ENCODE results near the gene CUX1. TPM values are rescaled to one million over a fixed set of nuclear protein-coding genes. Genes with fewer than 3 reads are reported as not detected.

The CUX1 gene
- total RNA-seq, 1 experiment from 2014 or later, result 53.5 TPM

GRCh38 chr7:101859411-101860106 lies 42.1 kb downstream of the CUX1 start:
- Histone ChIP-seq H3K4me2 (ENCODE audit: insufficient read depth, insufficient read length, low read length) (no peak overlapping the region), H2AFZ (ENCODE audit: low read length) (no peak overlapping the region), H3K23ac (ENCODE audit: insufficient read length, low read depth, low read length) (no peak overlapping the region), H2BK120ac (ENCODE audit: low read depth, low read length, poor library complexity, severe bottlenecking) (no peak overlapping the region), H3K56ac (ENCODE audit: insufficient read length, low read depth, low read length) (no peak overlapping the region), H3K4ac (ENCODE audit: low read depth, low read length) (no peak overlapping the region), H3K18ac (ENCODE audit: insufficient read length, low read depth, low read length) (no peak overlapping the region), H3K14ac (ENCODE audit: insufficient read depth, low read length) (no peak overlapping the region), H2BK20ac (ENCODE audit: low read depth, low read length, poor library complexity, severe bottlenecking) (no peak overlapping the region), H3T11ph (ENCODE audit: low read length) (no peak overlapping the region), H4K5ac (ENCODE audit: insufficient read length, low read depth, low read length) (no peak overlapping the region), H3K9ac (ENCODE audit: extremely low read depth, insufficient read length, low read length) (no peak overlapping the region), H4K91ac (ENCODE audit: insufficient read length, low read depth, low read length) (no peak overlapping the region), H3K79me2 (ENCODE audit: insufficient read depth, low read length) (peaks cover 50% of the 10 kb centered on the region), H3K27me3 (ENCODE audit: insufficient read depth, low read length) (no peaks in the 10 kb centered on the region), H2BK15ac (ENCODE audit: low read depth, low read length) (no peak overlapping the region), H3K4me1 (ENCODE audit: insufficient read depth, low read length) (peaks cover 15% of the 10 kb centered on the region; the same call in 1 of the 2 replicates), H2BK5ac (ENCODE audit: insufficient read length, low read length) (no peak overlapping the region), H2AK5ac (ENCODE audit: insufficient read length, low read length) (no peak overlapping the region), H3K79me1 (ENCODE audit: insufficient read depth, low read depth, low read length, poor library complexity, severe bottlenecking) (no peaks in the 10 kb centered on the region), H4K8ac (replicated peaks; ENCODE audit: insufficient read length, low read depth, low read length) (no peak overlapping the region), H3K9me3 (ENCODE audit: control insufficient read depth, low read depth, low read length) (no peaks in the 10 kb centered on the region), H3K27ac (ENCODE audit: insufficient read length, low read depth, low read length) (peak overlapping the region; percentile 13), H2BK12ac (ENCODE audit: insufficient read length, low read depth, low read length) (no peak overlapping the region), H4K20me1 (ENCODE audit: control insufficient read depth, insufficient read depth, insufficient read length) (no peaks in the 10 kb centered on the region), H3K23me2 (ENCODE audit: insufficient read length, low read depth, low read length, poor library complexity, severe bottlenecking) (no peaks in the 10 kb centered on the region)
- DNase-seq, result no peak
- TF ChIP-seq CTCF (conservative IDR thresholded peaks at IDR 0.05), result no peak
- H3K9me3 Mint-ChIP-seq, result no peaks in the 10 kb centered on the region
- peaks cover 64 to 81% of the 10 kb centered on the region in 2 experiments for H3K4me1 Mint-ChIP-seq
- H3K4me3 Mint-ChIP-seq, result peak overlapping the region in 1 of 2 experiments; percentile 22; a peak in 1 of 5 replicates
- H3K27me3 Mint-ChIP-seq (ENCODE audit: low read depth), result no peaks in the 10 kb centered on the region
- H3K36me3 Mint-ChIP-seq (ENCODE audit: insufficient read depth in 1 of 3, low read depth in 3 of 3), result no peaks in the 10 kb centered on the region
- WGBS (ENCODE audit: extremely low coverage, insufficient read length, low lambda C conversion rate), result no CpG with 5 or more reads among the region's 5 CpGs
- H3K27ac Mint-ChIP-seq, result peak overlapping the region in 2 of 3 experiments; percentile 15 to 35; a peak in 3 of 7 replicates

Data from H9 (cell line).